CD4-positive, alpha-beta T cell treated with Interleukin-6 at 100 ng/mL for 8 hours (primary cell): ENCODE results near the gene CNTN1.
"Not testable (repeated sequence)": the region's sequence is repeated elsewhere in the genome, so short reads cannot be mapped to it uniquely, and the experiment has no call there.

ENCODE experiments used
- DNase-seq: peaks from one replicate; pipeline ENCODE4 v3.0.0-alpha.2; 2020; ENCODE audit warnings: mixed read lengths, low spot score

Gene CNTN1

DNA sequence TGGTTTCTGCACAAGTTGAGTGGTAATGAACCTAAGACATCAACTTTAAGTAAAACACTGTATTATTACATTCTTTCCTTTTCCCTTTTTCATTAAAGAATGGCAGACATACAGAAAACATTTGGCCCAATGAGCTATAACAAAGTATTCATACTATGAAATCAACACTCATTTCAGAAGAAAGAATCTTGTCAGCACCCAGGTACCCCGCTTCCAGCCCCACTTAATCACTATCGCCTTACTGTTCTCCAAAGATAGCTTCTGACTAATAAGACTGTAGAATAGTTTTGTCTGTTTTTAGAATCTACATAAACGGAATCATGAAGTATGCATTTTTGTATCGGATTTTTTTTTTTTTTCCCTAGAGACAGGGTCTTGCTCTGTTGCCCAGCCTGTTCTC, 9.5 kb downstream of the CNTN1 start:
- DNase-seq, result no peak

DNA sequence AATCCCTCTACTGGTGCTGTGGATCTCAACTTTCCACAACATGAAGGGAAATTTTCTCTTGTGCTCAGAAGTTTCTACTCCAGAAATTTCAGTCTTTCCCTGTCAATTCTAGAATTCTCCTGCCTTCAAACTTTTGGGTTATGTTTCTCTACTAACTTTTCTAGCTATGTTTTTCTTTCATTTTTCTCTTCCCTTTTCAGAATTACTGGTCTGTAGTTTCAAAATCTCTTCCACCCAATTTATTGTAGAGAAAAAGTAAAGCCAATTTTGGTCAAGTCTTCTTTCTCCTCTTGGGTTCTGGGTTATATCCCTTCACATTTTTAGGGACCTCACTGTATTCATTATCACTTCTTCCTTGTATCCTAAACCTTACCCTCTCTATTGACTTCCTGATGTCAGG, 18.9 kb downstream of the CNTN1 start:
- DNase-seq, result no peak

- no peak for DNase-seq
Measured at GRCh38 chr12:40714636-40715035, 22.4 kb downstream of the CNTN1 start.

- DNase-seq, result no peak
Measured at GRCh38 chr12:40716037-40716436, 23.8 kb downstream of the CNTN1 start.

- no peak for DNase-seq
Measured at GRCh38 chr12:40717576-40717975, 25.3 kb downstream of the CNTN1 start.

DNA sequence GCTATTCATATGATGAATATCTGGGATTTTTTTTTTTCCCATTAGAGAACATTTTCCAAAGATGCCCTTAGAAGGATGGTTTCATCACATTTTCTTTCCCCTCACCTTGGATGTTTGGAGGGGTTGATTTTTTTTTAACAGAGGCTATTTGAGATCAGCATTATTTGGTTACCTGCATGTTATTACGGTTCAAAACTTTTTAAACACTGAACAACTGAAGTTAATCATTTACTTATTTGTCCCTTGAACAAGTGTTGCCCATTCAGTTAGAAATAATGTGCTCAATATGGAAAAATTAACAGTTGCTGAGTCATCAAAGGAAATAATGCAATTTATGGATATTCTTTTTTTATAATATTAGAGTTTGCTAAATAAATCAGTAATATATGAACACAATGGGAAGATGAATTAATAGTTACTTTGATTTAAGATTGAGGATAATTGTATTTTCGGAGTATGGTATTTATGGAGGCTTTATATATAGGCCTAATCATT, 26.7 kb downstream of the CNTN1 start:
- no peak for DNase-seq

- no peak for DNase-seq
Measured at GRCh38 chr12:40723001-40723400, 30.8 kb downstream of the CNTN1 start.

DNA sequence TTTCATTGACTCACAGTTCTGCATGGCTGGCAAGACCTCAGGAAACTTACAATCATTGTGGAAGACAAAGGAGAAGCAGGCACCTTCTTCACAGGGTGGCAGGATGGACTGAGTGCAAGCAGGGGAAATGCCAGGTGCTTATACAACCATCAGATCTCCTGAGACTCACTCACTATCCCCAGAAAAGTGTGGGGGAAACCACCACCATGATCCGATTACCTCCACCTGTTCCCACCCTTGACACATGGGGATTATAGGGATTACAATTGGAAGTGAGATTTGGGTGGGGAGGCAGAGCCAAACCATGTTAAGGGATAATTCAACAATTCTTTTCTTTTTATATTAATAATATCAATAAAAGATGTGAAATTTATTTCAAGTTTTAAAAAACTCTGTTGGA, 34.1 kb downstream of the CNTN1 start:
- no peak for DNase-seq

DNA sequence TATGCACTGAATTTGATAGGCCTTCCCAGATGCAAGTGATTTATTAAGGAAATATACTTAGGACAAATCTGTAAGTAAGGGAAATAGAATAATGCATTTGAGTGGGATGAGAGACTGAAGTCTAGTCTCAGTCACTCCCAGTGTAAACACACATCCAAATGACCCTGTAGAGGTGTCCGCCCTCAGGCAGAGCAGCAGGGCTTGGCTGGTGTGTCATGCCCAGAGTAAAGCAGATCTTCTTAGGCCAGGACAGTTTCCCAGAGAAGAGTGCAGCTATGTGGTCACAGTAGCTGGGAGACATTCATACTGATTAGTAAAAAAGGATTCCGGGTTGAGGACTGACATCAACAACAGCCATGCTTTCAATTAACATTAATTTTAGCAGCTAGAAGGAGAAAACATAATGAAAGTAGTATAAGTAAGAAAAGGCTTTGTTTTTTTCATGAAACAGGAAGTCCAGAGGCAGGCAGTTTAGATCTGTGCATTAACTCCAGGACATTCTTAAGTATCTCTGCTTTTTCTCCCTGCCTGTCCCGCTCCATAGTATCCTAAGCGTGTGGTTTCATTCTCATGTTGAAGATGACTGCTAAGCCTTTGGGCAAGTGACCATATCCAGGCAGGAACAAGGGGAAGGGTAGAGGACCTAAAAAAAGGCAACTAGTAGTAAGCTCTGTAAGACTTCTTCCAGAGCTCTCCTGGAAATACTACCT, 35.7 kb downstream of the CNTN1 start:
- DNase-seq, result no peak

- DNase-seq, result no peak
Measured at GRCh38 chr12:40730281-40730680, 38.0 kb downstream of the CNTN1 start.

DNA sequence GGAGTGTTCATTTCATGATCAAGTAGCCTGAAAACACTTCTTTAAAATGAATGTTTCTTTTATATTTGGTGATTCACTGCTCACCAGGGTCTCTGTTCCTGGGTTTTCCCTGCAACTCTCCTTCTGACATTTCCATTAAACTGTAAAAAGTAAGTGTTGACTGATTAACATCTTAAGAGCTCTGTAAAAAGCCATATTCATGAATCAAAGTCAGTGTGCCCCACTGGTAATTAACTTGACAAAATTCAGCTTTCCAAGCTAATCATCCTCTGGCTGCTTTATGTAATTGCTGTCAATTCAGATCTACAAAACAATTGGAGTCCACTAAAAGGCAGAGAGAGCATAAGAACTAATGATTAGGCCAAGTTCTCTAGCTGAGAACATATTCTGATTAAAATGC, 41.6 kb downstream of the CNTN1 start:
- no peak for DNase-seq

GRCh38 chr12:40734276-40734675, 42.0 kb downstream of the CNTN1 start:
- DNase-seq, result no peak

DNA sequence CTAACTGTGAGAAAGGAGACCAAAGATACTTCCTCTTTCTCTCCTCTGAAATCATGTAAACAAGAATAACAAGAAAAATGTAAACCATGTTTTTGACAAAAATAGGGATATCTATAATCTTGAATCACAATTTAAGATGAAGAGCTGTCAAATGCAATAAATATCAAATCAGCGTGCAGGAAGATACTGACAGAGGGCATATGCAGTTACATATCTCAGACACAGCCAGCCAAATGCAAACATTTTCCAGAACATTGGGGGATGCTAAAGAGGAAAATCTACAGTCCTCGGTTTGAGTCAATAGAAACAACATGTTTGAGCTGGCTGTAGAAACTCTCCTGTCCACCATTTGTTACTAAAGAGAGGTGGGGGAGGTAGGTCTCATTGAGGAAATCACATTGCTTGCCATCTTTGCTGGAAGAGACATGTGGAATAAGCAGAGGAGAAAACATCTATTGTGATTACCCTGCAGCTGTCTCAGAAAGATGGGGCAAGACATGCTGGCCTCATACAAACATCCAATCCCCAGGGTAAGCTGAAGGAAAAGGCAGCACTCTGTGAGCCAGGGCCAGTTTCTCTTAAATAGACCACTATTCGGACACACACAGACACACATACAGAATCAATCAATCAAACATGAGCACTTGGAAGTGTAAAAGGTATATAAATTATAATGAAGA, 43.5 kb downstream of the CNTN1 start:
- DNase-seq, result no peak

- DNase-seq, result not testable (repeated sequence)
Measured at GRCh38 chr12:40737416-40737815, 45.2 kb downstream of the CNTN1 start.

GRCh38 chr12:40738856-40739255, 46.6 kb downstream of the CNTN1 start:
- DNase-seq, result no peak

DNA sequence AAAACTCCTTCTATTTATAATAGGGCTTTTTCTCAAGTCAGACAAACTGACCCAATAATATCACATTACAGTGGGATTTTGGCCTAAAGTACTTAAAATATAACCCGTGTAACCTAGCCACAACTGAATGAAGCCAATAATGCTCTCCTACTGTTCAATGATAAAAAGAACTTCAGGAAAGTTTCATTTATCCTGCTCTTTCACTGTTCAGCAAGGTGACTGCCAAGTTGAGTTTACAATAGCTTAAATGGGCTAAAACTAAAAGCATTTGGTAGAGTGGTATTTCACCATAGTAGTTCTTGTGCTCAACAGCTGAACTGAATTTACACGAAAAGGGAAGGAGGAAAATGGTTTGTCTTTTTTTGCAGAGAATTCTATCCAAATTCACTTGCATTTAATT, 49.8 kb downstream of the CNTN1 start:
- DNase-seq, result no peak

GRCh38 chr12:40745386-40745785, 53.1 kb downstream of the CNTN1 start:
- DNase-seq, result no peak

GRCh38 chr12:40749863-40750262, 57.6 kb downstream of the CNTN1 start:
- no peak for DNase-seq

GRCh38 chr12:40752011-40752410, 59.8 kb downstream of the CNTN1 start:
- no peak for DNase-seq

- no peak for DNase-seq
Measured at GRCh38 chr12:40760821-40761220, 68.6 kb downstream of the CNTN1 start.

DNA sequence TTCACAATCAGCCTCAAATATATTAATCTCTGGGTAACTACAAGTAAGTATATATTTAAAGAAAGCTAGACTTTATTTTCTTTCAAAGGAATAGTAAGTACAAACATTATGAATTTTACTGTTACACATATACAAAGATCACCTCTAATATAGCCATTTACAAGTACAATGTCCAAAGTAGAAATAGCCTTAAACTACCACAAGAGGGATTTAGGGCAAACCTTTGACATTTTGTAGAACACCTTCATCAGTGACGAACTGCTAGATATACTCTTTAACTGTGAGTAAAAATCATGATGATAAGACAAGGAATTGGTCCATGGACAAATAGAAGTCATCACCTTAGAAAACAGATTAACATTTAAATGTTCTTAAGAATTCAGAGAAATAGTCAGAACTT, 69.8 kb downstream of the CNTN1 start:
- DNase-seq, result no peak

DNA sequence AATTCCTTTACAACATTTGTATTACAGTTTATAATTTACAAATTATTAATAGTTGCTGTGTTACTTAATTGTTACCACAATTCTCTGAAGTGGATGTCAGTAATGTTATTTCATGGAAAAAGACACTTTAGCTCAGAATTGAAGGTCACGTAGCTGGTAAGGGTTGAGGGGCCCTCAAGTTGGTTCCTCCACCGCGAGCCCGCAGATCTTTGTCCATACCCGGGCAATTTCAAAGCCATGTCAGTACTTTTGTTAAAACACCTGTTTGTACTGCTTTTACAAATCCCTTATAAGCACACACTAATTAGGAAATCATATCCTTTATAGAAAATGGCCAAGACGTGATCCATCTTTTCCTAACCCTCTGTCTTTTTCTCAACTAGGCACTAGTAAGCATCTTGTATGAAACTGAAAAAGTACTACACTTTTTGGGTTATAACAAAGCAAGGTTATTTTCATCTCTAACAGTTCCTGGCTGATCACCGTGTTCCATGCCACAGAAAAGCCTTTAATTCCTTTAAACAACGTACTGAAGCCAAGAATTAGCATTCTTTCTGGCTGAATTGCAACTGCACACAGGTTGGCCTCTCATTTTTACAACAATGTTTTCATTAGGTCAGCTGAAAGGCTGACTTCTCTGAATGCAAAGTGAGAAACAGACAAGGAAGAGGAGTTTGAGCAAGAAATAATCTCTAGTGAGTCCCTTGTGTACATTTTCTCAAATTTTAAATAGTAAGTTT, 76.1 kb downstream of the CNTN1 start:
- no peak for DNase-seq

DNA sequence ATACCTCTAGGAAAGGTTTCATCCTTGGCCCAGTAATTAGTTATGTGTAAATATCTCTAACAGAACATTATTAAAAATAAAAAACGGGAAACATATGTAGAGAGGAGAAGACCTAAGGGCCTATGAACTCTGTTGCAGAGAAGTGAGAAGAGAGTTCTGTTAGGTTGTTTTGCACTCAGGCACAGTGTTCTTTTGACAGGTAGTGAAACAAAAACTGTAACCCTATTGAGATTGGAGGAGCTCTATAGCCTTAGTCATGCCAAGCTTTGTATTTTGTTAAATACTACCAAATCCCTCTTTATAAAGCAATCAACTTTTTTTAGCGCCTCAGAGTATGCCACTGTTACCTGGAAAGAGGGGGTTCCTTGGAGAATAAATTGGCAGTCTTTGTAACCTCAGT, 77.6 kb downstream of the CNTN1 start:
- DNase-seq, result no peak
